ENCODE data around the gene OSGIN1. TPM values are rescaled to one million over a fixed set of nuclear protein-coding genes. Genes with fewer than 3 reads are reported as not detected.

The OSGIN1 gene
- total RNA-seq, 1 experiment from 2014 or later: 9.8 TPM

DNA sequence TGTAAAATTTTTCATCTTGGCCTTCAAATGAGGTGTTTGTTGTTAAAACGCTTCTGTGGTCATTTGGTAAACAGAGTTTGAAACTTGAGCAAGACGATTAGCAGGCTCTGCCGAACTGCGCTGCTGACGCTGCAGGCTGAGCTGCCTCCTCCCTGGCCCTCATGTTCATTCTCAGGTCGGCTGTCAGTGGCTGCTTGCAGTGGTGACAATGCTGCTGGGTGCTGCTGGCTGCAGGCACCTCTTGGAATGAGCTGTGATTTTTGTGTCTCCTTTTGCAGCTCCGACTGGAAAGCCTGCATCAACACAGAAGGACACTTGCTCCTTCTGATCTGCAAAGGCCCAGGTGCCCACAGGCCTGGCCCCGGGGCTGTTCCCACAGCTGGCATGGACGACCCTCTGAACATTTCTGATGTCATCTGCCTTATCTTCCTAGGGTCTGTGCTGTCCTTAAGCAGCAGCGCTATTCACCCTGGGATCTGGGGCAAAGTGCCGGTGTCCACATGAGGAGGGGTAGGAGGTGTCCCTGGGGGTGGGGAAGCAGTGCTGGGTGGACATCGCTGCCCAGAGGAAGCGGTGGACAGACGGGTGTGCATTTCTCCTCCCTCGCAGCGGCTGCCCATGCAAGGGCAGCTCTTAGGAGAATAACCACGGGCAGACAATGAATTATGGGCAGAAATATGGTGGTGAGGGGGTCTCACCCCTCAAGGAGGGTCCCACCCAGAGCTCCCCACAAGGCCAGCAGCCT, 23.1 kb upstream of the OSGIN1 start:
- POLR2A ChIA-PET (ENCODE audit: unreplicated experiment): no interaction called here
- no peaks in the 10 kb centered on the region for H3K27me3 ChIP-seq (ENCODE audit: low read length)
- H4K20me1 ChIP-seq (ENCODE audit: low read length): no peaks in the 10 kb centered on the region
- no peak overlapping the region for H3K4me3 ChIP-seq (ENCODE audit: low read length)
- H3F3A ChIP-seq (ENCODE audit: low read length, unreplicated experiment): no peaks in the 10 kb centered on the region
- no peak overlapping the region for H3K9ac ChIP-seq (ENCODE audit: low read length)
- no peak overlapping the region for H3K4me2 ChIP-seq (ENCODE audit: low read length)
- no peak overlapping the region for H2AFZ ChIP-seq (ENCODE audit: low read length)
- ATAC-seq (no peak), DNase-seq (no peak)
- CTCF ChIA-PET: no interaction called here
- intact Hi-C loops (cut with micrococcal nuclease): no loop called here
- TF ChIP-seq EZH2 (IDR thresholded peaks at IDR 0.05; ENCODE audit: low read length, unreplicated experiment) (no peak), EZH2phosphoT487 (IDR thresholded peaks at IDR 0.05; ENCODE audit: borderline replicate concordance, low read length) (no peak)
- TF ChIP-seq, protein P1, sequence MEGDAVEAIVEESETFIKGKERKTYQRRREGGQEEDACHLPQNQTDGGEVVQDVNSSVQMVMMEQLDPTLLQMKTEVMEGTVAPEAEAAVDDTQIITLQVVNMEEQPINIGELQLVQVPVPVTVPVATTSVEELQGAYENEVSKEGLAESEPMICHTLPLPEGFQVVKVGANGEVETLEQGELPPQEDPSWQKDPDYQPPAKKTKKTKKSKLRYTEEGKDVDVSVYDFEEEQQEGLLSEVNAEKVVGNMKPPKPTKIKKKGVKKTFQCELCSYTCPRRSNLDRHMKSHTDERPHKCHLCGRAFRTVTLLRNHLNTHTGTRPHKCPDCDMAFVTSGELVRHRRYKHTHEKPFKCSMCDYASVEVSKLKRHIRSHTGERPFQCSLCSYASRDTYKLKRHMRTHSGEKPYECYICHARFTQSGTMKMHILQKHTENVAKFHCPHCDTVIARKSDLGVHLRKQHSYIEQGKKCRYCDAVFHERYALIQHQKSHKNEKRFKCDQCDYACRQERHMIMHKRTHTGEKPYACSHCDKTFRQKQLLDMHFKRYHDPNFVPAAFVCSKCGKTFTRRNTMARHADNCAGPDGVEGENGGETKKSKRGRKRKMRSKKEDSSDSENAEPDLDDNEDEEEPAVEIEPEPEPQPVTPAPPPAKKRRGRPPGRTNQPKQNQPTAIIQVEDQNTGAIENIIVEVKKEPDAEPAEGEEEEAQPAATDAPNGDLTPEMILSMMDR (conservative IDR thresholded peaks at IDR 0.05; ENCODE audit: low read depth, low read length): no peak
- no peaks in the 10 kb centered on the region for H3K36me3 ChIP-seq (ENCODE audit: low read depth, low read length)
- H3K9me3 ChIP-seq (ENCODE audit: low read length): no peaks in the 10 kb centered on the region
- no peaks in the 10 kb centered on the region for H3K9me2 ChIP-seq (replicated peaks; ENCODE audit: low read length)
- no peaks in the 10 kb centered on the region for H3K79me2 ChIP-seq (ENCODE audit: low read length)
- H3K27ac ChIP-seq (ENCODE audit: low read length): no peak overlapping the region
- peaks cover 10% of the 10 kb centered on the region for H3K4me1 ChIP-seq (ENCODE audit: insufficient read depth, low read length)
- no TSS peak for BruUV-seq (replicated peaks)

DNA sequence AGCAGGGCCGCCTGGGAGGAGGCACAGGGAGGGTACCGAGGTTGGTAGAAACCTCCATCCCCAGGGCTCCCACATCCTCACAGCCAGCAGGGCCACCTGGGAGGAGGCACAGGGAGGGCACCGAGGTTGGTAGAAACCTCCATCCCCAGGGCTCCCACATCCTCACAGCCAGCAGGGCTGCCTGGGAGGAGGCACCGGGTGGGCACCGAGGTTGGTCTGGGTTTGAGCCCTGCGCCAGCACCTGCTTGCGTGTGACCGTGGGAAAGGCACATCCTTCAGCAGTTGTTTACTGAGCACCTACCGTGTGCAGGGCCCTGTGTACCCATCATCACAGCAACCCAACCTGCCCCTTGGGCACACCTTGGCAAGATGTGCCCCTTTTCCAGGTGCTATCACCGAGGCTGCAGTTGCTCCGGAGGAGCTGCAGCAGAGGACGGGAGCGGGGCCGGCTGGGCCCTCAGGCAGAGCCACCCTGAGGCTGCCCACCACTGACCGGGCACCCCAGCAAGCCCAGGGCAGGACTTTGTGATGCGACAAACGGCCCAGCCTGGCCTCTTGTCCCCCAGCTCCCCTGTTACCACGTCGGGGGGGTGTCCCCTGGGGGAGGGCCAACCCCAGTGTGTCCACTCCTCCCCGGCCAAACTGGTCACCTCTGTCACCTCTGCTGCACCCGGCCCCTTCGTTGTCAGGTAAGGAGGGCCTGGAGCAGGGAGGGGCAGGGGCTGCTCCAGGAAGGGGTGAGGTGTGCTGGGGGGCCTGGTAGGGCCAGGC, 22.1 kb upstream of the OSGIN1 start:
- CTCF ChIA-PET: no interaction called here
- intact Hi-C loops (cut with micrococcal nuclease): no loop called here
- Histone ChIP-seq H3K4me2 (ENCODE audit: low read length) (no peak overlapping the region), H3K27ac (ENCODE audit: low read length) (no peak overlapping the region), H3K36me3 (ENCODE audit: low read depth, low read length) (no peaks in the 10 kb centered on the region), H3K9me2 (replicated peaks; ENCODE audit: low read length) (no peaks in the 10 kb centered on the region), H3K4me1 (ENCODE audit: insufficient read depth, low read length) (peaks cover 10% of the 10 kb centered on the region), H3K79me2 (ENCODE audit: low read length) (no peaks in the 10 kb centered on the region), H3K4me3 (ENCODE audit: low read length) (no peak overlapping the region), H4K20me1 (ENCODE audit: low read length) (no peaks in the 10 kb centered on the region), H3K27me3 (ENCODE audit: low read length) (no peaks in the 10 kb centered on the region), H3K9me3 (ENCODE audit: low read length) (no peaks in the 10 kb centered on the region), H3F3A (ENCODE audit: low read length, unreplicated experiment) (no peaks in the 10 kb centered on the region), H3K9ac (ENCODE audit: low read length) (no peak overlapping the region), H2AFZ (ENCODE audit: low read length) (no peak overlapping the region)
- ATAC-seq: no peak
- no peak for DNase-seq
- no TSS peak for BruUV-seq (replicated peaks)
- TF ChIP-seq EZH2 (IDR thresholded peaks at IDR 0.05; ENCODE audit: low read length, unreplicated experiment) (no peak), EZH2phosphoT487 (IDR thresholded peaks at IDR 0.05; ENCODE audit: borderline replicate concordance, low read length) (no peak)
- TF ChIP-seq, protein P1 (conservative IDR thresholded peaks at IDR 0.05; ENCODE audit: low read depth, low read length): no peak
- POLR2A ChIA-PET (ENCODE audit: unreplicated experiment): no interaction called here

DNA sequence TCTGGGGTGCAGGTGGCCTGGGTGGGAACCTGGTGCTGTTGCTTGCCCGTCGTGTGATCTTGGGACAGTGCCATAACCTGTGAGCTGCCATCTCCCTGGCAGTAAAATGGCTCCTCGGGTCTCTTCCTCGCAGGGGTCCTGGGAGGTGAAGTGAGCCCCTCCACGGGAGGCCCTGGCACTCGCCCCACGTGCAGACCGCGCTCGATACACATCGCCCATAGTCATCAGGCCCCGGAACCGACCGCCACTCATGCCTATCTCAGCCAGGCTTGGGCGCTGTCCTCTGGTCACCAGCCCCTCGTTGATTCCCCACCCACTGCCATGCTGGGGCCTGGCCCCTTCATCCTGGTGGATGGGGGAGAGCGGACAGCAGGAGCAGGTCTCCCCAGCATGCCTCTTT, 21.5 kb upstream of the OSGIN1 start:
- Histone ChIP-seq H2AFZ (ENCODE audit: low read length) (no peak overlapping the region), H3K27ac (ENCODE audit: low read length) (no peak overlapping the region), H3K36me3 (ENCODE audit: low read depth, low read length) (no peaks in the 10 kb centered on the region), H4K20me1 (ENCODE audit: low read length) (no peaks in the 10 kb centered on the region), H3K4me2 (ENCODE audit: low read length) (no peak overlapping the region), H3K9me3 (ENCODE audit: low read length) (no peaks in the 10 kb centered on the region), H3K4me1 (ENCODE audit: insufficient read depth, low read length) (peaks cover 6% of the 10 kb centered on the region), H3F3A (ENCODE audit: low read length, unreplicated experiment) (no peaks in the 10 kb centered on the region), H3K9ac (ENCODE audit: low read length) (no peak overlapping the region), H3K79me2 (ENCODE audit: low read length) (no peaks in the 10 kb centered on the region), H3K4me3 (ENCODE audit: low read length) (no peak overlapping the region), H3K27me3 (ENCODE audit: low read length) (no peaks in the 10 kb centered on the region), H3K9me2 (replicated peaks; ENCODE audit: low read length) (no peaks in the 10 kb centered on the region)
- intact Hi-C loops (cut with micrococcal nuclease): no loop called here
- CTCF ChIA-PET: no interaction called here
- ATAC-seq: no peak
- no peak for TF ChIP-seq EZH2 (IDR thresholded peaks at IDR 0.05; ENCODE audit: low read length, unreplicated experiment)
- TF ChIP-seq EZH2phosphoT487 (IDR thresholded peaks at IDR 0.05; ENCODE audit: borderline replicate concordance, low read length): no peak
- TF ChIP-seq, protein P1 (conservative IDR thresholded peaks at IDR 0.05; ENCODE audit: low read depth, low read length): no peak
- POLR2A ChIA-PET (ENCODE audit: unreplicated experiment): no interaction called here
- DNase-seq: no peak
- BruUV-seq (replicated peaks): no TSS peak
